T-helper 1 cell treated with Interleukin-12 subunit alpha and Interleukin-12 subunit beta and Interleukin-4 antibody, amounts not matched to agents 30 ng/mL and 1 ng/mL, for 36 hours (primary cell): ENCODE results near the gene TCOF1. TPM values are rescaled to one million over a fixed set of nuclear protein-coding genes. Genes with fewer than 3 reads are reported as not detected.

ENCODE experiments used
- intact Hi-C: fragments of 100-400 bp; cut with micrococcal nuclease; formaldehyde crosslinking; loops from one replicate; pipeline ENCODE4 v1.15.1; 2024
- total RNA-seq: library from RNA; stranded (reverse); gene quantifications from 2 replicates; pipeline ENCODE4 v1.2.3, GENCODE V29; 2022

Gene TCOF1
- total RNA-seq, 1 donor from 2014 or later = 63.2 TPM

DNA sequence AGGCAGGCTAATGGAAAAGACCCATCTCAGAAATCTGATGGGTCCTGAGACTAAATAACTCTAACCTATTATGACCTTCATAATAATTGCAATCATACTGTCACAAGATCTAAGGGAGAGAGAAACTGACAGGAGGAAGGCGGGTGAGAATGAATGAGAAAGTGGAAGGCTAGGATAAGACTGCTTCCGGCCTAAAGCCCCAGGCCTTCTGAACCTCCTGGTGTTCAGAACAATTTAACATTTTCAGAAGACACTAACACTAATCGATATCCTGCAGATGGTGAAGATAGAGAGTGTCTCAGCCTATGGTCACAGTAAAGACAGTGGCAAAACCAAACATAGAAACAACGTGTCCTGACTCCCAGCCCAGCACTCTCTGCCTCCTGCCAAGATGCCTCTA is 90.8 kb downstream of the TCOF1 start:
- intact Hi-C loops = loop anchor here (2.0 to 5.0 kb wide), 6 partner anchors 208 to 898 kb away; partner anchors contain the start of genes CSNK1A1, GM2A and IRGM

DNA sequence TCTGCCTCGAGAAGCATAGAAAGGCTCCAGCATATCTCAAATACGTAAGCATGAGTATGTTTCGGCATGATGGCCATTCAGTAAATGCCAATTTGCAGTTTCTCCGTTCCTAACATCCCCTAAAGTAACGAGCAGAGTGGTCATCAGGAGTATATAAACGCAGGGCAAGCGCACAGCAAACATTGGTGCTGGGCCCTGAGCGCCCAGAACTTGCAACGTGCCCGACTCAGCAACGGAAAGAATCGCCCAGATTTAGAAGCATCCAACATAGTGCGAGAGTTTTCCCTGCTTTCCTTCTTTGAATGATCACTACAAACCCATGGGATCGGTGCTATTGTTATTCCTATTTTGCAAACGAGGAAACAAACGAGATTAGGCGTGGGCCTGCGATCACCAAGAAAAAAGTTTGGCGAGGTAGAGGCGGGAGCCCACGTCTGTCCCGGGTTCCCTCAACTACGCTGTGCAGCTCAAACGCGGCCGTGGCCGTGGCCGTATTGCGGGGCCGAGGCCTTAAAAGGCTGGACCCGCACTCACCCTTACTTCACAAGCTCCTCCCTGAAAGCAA is 91.5 kb downstream of the TCOF1 start:
- intact Hi-C loops = loop anchor here (1.0 to 5.0 kb wide), 13 partner anchors 13 to 1322 kb away; partner anchors contain the start of genes CD74, CSNK1A1, G3BP1 and GM2A

Other genes with a start within 250 kb of the TCOF1 start
- 11.4 and 12.3 TPM in 2 replicates for gene PDGFRB, start 201.9 kb upstream of the TCOF1 start, total RNA-seq
- gene CDX1, start 190.9 kb upstream of the TCOF1 start, total RNA-seq = not detected in 2 replicates
- not detected in 2 replicates for gene SLC6A7, start 167.6 kb upstream of the TCOF1 start, total RNA-seq
- gene CAMK2A, start 67.9 kb upstream of the TCOF1 start, total RNA-seq = not detected in 2 replicates
- not detected in 2 replicates for gene ARSI, start 54.8 kb upstream of the TCOF1 start, total RNA-seq
- gene CD74, start 55.2 kb downstream of the TCOF1 start, total RNA-seq = 1,446 and 1,476 TPM in 2 replicates
- 1,931 and 1,964 TPM in 2 replicates for gene RPS14, start 92.0 kb downstream of the TCOF1 start, total RNA-seq
- gene NDST1, start 150.4 kb downstream of the TCOF1 start, total RNA-seq = 0.49 and 0.51 TPM in 2 replicates